NCI-H2081 (cell line): Measurements from ENCODE around the gene MRTFB.
"Not testable (repeated sequence)": the region's sequence is repeated elsewhere in the genome, so short reads cannot be mapped to it uniquely, and the experiment has no call there.

ENCODE experiments used
- DNase-seq, 2 experiments: peaks; one replicate each; lab custom pipeline; 2025; lab: John Stamatoyannopoulos, UW

MRTFB gene

DNA sequence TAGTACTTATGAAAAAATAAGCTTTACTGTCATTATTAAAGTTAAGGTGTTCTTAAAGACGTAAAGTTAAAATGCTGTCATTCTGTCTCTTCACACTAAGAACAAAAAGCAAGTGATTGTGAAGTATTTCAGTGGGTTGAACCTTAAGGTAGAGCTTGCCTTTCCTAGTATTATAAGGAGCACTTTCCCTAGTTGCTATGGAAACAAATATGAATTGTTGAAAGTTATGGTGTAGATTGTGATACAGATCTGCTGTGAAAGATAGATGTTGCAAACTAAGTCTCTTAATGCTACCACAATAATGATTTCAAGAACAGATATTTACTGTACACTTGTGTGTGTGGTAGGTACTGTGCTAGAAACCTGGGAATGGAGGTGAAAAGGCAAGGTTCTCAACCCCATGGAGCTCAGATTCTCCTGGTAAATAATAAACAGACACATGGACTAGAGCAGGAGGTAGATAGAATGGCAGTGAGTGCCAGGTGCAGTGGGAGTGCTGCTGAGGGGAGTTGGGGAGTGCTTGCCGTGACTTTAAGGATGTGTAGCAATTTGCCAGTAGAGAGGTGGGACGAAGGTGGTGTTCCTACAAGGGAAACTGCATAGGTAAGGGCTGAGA is 34.7 kb downstream of the MRTFB start:
- no peak for DNase-seq

DNA sequence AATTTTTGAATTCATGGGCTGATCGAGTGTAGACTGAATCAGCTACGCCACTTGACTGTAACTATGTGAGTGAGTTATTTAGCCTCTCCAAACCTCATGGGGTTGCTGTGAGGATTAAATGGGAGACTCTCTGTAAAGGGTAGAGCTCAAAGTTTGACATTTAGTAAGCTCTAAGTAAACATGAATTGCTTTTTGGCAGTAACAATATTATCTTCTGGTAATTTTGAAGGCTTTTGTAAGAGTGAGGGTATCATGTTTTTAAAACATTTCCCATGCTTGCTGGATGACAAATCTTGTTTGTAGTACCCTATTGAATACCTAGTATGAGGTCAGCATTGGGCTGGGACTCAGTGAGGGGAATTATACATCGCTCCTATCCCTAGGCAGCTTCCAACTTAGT is 35.3 kb downstream of the MRTFB start:
- no peak for DNase-seq

- no peak for DNase-seq
Measured at GRCh38 chr16:14106961-14107360, 35.8 kb downstream of the MRTFB start.

- no peak for DNase-seq
Measured at GRCh38 chr16:14109077-14109775, 38.1 kb downstream of the MRTFB start.

DNA sequence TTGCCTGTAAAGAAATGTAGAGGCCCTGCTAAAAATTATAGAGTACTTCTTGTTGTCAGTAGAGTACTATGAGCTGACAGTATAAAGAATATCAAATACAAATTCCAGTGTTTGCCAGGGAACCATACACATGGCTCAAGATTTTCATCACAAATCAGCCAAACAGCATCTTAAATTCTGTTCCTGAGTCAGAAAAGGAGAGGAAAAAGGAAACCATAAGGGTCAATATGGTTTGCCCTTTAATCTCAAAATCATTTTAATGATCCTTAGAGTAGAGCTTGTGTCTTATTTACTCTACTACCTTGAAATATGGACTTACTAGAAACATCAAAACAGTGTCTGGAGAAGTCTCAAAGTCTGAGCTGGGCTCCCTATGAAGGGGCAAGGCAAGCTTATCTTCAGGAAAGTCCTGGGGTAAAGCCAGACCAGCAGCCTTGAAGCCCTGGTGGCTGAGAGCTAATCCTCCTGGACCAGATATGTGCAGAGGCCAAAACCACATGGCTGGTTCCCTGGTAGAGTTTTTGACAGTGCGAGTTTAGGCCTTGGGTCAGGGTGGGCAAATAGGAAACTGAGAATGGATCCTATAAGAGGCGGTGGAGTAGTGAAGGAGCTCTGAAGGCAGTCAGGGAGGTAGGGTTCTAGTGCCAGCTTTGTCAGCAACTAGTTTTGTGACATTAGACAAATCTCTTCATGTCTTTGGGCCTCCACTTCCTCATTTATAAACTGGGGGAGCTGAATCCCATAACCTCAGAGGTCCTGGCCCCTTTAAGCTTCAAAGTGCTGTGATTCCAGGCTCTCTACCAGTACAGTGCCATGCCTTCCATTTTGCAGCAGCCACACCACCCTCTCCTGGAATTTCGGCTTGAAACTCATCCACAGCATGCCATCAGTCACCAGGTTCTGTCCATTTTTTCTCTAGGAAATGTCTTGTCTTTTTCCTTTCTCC is 38.9 kb downstream of the MRTFB start:
- DNase-seq, result no peak

DNA sequence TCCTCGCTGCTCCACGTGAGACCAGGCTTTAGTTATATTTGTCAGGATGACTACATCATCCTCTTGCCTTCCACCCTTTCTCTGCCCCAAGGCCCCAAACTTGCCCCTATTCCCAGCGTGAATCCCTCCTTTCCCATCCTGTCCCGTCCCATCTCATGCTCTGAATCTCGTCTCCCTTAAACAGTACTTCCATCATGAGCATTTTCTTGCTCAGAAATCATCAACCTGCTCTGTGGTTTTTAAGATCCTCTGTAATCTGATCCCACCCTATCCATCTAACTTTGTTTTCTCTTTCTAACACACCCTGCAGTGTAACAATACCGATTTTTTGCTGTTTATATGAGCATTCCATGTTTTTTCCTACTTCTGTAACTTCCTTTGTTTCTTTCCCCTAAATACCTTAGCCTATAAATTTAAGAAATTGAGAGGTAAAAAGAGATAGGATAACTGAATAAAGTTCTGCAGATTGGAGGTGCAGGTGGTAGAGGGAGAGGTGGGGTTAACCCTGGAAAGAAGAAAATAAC is 39.7 kb downstream of the MRTFB start:
- no peak for DNase-seq

GRCh38 chr16:14111713-14112538 is 40.8 kb downstream of the MRTFB start:
- DNase-seq, result peak; percentile 43 to 68

DNA sequence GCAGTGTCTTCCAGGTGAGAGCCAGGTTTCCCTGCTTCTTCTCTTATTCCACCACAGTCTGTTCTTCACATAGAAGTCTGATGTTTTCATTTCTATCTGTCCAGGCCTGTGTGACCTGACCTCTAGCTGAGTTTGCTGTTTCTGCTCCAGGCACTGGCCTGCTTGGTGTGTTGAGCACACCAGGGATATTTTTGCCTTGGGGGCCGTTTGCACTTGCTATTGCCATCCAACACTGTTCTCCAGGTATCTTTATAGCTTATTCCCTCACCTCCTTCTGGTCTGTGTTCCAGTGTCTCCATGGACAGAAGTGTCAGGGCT is 41.4 kb downstream of the MRTFB start:
- no peak for DNase-seq

GRCh38 chr16:14113344-14113743 is 42.2 kb downstream of the MRTFB start:
- no peak for DNase-seq

DNA sequence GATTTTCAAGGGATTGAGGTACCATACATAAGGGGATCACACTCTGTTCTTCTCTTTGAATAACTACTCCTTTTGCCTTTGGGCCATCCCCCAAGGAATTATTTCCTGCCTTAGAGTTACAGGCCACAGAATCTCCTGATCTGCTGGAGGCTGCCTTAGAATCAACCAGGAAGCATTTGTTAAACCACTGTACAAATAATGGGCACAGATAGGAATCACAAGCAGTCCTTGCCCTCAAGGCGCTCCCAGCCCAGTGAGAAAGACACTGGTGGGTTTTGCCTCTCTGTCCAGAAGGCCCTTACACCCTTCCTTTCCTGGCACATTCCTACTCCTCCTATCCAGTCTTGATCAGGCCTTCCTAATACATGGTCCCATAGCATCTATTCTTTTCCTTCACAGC is 45.9 kb downstream of the MRTFB start:
- no peak for DNase-seq

DNA sequence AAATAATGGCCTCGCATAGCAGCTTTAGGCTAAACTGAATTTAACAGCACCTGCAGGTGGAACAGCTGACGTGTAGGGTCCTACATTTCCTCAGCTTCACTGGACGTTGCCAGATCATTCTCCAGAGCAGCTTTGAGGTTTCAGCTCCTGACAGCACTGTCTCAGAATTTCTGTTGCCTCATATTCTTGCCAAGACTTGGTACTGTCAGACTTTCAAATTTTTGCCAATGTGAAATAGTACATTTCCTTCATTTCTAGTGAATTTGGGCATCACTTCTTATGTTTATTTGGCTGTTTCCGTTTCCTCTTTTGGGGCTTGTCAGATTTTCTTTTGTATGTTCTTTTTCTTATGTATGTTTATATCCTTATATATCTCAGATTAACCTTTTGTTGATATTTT is 48.7 kb downstream of the MRTFB start:
- no peak for DNase-seq

GRCh38 chr16:14120335-14120734 is 49.2 kb downstream of the MRTFB start:
- DNase-seq, result no peak

DNA sequence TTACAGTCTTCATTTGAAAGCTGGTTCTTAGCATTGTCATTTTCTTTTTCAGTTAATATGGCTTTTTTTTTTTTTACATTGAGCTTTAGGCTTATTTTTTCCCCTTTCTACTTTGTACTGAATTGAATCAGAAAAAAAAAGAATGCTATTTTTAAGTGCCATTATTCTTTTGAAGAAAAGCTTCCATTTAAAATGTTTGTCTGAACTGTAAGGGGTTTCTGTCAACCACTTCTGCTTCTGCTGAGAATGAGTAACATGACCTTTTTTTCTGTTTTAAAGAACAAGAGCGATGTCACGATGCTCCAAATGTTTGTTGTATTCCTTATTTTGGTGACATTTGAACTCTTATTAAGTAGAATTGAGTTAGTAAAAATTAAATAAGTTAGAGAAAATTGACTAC is 50.0 kb downstream of the MRTFB start:
- no peak for DNase-seq

DNA sequence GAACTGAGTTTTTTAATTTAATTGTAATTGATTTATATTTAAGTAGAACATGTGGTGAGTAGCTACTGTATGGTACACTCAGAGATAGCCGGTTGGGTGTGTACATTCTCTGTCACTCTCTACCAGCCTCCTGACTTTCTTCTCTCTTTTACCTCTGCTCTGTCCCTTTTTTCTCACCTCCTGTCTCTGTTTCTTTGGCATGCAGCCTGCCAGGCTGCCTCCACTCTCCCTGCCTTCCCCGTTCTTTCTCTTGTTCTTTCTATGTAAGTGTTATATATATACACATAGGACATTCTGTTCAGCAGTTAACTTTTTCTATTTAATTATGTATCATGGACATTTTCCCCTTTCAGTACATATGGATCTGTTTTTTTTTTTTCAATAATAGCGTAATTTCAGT is 50.8 kb downstream of the MRTFB start:
- DNase-seq, result no peak

GRCh38 chr16:14122430-14122829 is 51.3 kb downstream of the MRTFB start:
- not testable (repeated sequence) for DNase-seq

DNA sequence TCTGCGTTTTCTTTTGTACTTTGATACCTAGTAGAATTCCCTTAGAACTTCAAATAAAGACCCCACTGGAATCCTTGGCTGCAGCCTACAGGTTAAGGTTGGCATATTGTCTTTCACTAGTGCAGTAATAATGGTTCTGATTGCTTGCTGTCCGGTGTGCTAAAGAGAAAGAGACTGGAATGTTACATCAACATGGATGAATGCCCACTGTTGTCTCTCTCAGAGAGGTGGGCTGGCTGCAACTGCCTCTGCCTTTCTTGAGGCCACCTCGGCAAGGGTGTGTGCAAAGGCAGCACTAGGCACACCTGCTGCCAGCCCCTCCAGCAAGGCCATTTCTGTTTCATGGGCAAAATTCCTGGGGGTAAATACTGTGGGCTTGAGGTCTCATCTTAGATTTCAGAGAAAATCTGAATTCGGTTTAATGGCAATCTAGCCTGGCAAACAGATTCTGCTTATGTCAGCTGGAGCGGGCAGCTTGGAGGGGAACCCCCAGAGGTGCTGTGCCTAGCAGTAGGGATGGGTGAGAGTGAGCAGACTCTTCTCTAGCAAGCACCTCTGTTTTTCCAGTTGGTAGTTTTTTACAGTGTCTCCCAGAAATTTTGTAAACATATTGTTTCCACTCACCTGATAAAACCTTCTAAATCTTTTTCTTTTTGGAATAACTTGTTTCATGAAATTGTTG is 54.0 kb downstream of the MRTFB start:
- no peak for DNase-seq

DNA sequence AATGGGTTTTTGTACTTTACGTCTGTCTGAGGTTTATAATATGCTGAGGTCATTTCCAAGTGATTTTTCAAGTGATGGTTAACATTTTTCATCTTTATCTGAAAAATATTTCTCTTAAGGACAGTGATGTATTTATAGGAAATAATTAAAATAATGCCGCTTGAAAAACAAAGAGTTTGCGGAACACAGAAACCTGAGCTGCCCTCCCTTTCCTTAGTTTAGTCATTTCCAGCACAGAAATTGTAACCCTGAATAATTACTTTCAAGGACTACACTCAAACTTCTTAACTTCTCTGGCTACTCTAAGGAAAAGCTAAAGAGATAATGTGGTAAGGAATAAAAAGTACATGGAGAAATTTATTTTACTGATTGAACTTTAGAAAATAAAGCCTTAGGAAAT is 54.6 kb downstream of the MRTFB start:
- DNase-seq, result no peak

- DNase-seq, result no peak
Measured at GRCh38 chr16:14128097-14128496, 57.0 kb downstream of the MRTFB start.

DNA sequence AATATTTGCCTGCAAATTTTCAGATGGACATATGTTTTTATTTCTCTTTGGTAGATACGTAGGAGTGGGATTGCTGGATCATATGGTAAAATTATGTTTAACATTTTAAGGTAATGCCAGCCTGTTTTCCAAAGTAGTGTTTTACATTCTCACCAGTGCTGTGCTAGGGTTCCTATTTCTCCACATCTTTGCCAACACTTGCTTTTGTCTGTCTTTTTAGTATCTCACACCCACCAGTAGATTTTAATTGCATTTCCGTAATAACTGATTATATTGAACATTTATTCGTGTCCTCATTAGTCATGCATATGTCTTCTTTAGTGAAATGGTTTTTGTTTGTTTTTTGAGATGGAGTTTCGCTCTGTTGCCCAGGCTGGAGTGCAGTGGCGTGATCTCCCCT is 58.4 kb downstream of the MRTFB start:
- no peak for DNase-seq

GRCh38 chr16:14131774-14132695 is 60.9 kb downstream of the MRTFB start:
- DNase-seq, result no peak
